ENCODE results near the gene IL34. TPM values are rescaled to one million over a fixed set of nuclear protein-coding genes. Genes with fewer than 3 reads are reported as not detected.

The IL34 gene
- total and polyA plus RNA-seq, 2 of the 13 experiments (the other 11 are each of a cell fraction or from before 2014, with no cell fraction given), result 1.2 to 1.3 TPM

DNA sequence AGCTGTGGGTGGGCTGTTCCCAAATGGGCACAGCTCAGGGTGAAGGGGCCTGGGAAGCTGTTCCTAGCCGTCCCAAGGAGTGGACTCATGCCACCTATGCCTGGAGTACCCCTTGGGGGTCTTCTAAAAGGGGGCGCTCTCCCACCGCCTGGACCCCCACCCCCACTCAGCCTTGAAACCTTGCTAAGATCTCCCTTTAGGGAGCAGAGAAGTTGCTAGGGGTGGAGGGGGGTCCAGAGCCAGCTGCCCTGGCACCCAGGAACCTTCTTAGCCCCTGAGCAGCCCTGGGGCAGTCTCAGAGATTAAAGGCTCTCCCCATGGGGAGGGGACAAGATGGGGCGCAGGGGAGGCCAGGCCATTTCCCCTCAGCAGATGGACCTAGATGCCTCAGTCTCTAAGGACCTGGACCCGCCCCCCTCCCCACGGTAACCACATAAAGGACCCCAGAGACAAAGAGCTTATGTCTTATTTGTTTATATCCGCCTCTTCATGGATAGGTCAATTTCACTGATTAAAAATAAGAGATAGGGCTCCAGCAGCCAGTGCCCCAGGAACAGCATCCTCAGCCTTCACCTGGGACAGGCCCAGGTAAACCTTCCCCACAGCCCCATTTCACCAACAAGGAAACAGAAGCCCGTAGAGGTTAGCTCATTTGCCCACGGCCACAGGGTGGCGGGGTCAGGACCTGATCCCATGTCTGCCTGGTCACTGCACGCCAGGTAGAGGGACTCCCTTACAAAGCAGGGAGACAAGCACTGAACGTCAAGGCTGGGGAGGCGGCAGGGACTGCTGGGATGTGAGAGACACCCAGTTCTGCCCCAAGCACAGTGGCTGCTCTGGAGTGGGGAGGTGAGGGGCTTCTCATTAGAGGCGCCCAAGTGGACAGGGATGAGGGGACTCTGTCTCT, 36.1 kb downstream of the IL34 start (continued):
- no peak for TF ChIP-seq ZNF235 (CRISPR knock-in tag; IDR thresholded peaks at IDR 0.05; ENCODE audit: borderline replicate concordance)
- TF ChIP-seq EED (CRISPR knock-in tag; IDR thresholded peaks at IDR 0.05), result no peak
- peak; percentile 74 for TF ChIP-seq RBM39 (IDR thresholded peaks at IDR 0.05; ENCODE audit: low read depth, low read length, poor library complexity, severe bottlenecking)
- no peak for TF ChIP-seq ZFP37 (CRISPR knock-in tag; IDR thresholded peaks at IDR 0.05; ENCODE audit: borderline replicate concordance)
- 0 out of 2 replicates have a peak, but pooled peaks have one; percentile 36 for TF ChIP-seq SMC3 (IDR thresholded peaks at IDR 0.05; ENCODE audit: low read length)
- TF ChIP-seq ZFP36L1 (CRISPR knock-in tag; IDR thresholded peaks at IDR 0.05), result 0 out of 2 replicates have a peak, but pooled peaks have one; percentile 19
- no peak for TF ChIP-seq ATF1 (CRISPR knock-in tag; IDR thresholded peaks at IDR 0.05)
- TF ChIP-seq FOXJ3 (CRISPR knock-in tag; IDR thresholded peaks at IDR 0.05; ENCODE audit: borderline replicate concordance), result no peak
- TF ChIP-seq FOXK2 (IDR thresholded peaks at IDR 0.05), result no peak
- peak; percentile 52; the same call in 1 of the 2 replicates for TF ChIP-seq SAP130 (CRISPR knock-in tag; IDR thresholded peaks at IDR 0.05; ENCODE audit: low read depth)
- TF ChIP-seq, protein P1, sequence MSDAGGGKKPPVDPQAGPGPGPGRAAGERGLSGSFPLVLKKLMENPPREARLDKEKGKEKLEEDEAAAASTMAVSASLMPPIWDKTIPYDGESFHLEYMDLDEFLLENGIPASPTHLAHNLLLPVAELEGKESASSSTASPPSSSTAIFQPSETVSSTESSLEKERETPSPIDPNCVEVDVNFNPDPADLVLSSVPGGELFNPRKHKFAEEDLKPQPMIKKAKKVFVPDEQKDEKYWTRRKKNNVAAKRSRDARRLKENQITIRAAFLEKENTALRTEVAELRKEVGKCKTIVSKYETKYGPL (CRISPR knock-in tag; IDR thresholded peaks at IDR 0.05), result no peak
- TF ChIP-seq ZNF326 (CRISPR knock-in tag; IDR thresholded peaks at IDR 0.05; ENCODE audit: borderline replicate concordance), result peak; percentile 61; the same call in 1 of the 2 replicates
- no peak for TF ChIP-seq MTA3 (CRISPR knock-in tag; IDR thresholded peaks at IDR 0.05)
- TF ChIP-seq, protein P2, sequence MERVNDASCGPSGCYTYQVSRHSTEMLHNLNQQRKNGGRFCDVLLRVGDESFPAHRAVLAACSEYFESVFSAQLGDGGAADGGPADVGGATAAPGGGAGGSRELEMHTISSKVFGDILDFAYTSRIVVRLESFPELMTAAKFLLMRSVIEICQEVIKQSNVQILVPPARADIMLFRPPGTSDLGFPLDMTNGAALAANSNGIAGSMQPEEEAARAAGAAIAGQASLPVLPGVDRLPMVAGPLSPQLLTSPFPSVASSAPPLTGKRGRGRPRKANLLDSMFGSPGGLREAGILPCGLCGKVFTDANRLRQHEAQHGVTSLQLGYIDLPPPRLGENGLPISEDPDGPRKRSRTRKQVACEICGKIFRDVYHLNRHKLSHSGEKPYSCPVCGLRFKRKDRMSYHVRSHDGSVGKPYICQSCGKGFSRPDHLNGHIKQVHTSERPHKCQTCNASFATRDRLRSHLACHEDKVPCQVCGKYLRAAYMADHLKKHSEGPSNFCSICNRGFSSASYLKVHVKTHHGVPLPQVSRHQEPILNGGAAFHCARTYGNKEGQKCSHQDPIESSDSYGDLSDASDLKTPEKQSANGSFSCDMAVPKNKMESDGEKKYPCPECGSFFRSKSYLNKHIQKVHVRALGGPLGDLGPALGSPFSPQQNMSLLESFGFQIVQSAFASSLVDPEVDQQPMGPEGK (CRISPR knock-in tag; IDR thresholded peaks at IDR 0.05), result no peak
- TF ChIP-seq ZFY (CRISPR knock-in tag; IDR thresholded peaks at IDR 0.05), result no peak
- peak; percentile 63 for TF ChIP-seq PTBP1 (IDR thresholded peaks at IDR 0.05; ENCODE audit: low read depth, low read length, poor library complexity, severe bottlenecking)
- TF ChIP-seq, protein P3, sequence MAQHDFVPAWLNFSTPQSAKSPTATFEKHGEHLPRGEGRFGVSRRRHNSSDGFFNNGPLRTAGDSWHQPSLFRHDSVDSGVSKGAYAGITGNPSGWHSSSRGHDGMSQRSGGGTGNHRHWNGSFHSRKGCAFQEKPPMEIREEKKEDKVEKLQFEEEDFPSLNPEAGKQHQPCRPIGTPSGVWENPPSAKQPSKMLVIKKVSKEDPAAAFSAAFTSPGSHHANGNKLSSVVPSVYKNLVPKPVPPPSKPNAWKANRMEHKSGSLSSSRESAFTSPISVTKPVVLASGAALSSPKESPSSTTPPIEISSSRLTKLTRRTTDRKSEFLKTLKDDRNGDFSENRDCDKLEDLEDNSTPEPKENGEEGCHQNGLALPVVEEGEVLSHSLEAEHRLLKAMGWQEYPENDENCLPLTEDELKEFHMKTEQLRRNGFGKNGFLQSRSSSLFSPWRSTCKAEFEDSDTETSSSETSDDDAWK (CRISPR knock-in tag; IDR thresholded peaks at IDR 0.05), result no peak
- no peak for TF ChIP-seq ZBTB1 (CRISPR knock-in tag; IDR thresholded peaks at IDR 0.05; ENCODE audit: borderline replicate concordance)
- no peak for TF ChIP-seq ZNF598 (CRISPR knock-in tag; IDR thresholded peaks at IDR 0.05; ENCODE audit: borderline replicate concordance)
- TF ChIP-seq ADNP (CRISPR knock-in tag; IDR thresholded peaks at IDR 0.05), result no peak
- TF ChIP-seq, protein P4, sequence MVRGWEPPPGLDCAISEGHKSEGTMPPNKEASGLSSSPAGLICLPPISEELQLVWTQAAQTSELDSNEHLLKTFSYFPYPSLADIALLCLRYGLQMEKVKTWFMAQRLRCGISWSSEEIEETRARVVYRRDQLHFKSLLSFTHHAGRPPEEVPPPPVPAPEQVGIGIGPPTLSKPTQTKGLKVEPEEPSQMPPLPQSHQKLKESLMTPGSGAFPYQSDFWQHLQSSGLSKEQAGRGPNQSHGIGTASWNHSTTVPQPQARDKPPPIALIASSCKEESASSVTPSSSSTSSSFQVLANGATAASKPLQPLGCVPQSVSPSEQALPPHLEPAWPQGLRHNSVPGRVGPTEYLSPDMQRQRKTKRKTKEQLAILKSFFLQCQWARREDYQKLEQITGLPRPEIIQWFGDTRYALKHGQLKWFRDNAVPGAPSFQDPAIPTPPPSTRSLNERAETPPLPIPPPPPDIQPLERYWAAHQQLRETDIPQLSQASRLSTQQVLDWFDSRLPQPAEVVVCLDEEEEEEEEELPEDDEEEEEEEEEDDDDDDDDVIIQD (CRISPR knock-in tag; IDR thresholded peaks at IDR 0.05; ENCODE audit: low read depth), result no peak
- TF ChIP-seq TRIM24 (CRISPR knock-in tag; IDR thresholded peaks at IDR 0.05), result no peak
- 0 out of 2 replicates have a peak, but pooled peaks have one; percentile 24 for TF ChIP-seq SSRP1 (CRISPR knock-in tag; IDR thresholded peaks at IDR 0.05)
- peak; percentile 73; the same call in 1 of the 2 replicates for TF ChIP-seq ZNF749 (CRISPR knock-in tag; IDR thresholded peaks at IDR 0.05; ENCODE audit: borderline replicate concordance)
- peak; percentile 72; the same call in 1 of the 2 replicates for TF ChIP-seq ZBTB8A (CRISPR knock-in tag; IDR thresholded peaks at IDR 0.05; ENCODE audit: borderline replicate concordance, low read depth)
- TF ChIP-seq TBP (CRISPR knock-in tag; IDR thresholded peaks at IDR 0.05), result peak; percentile 21; the same call in 1 of the 2 replicates
